Measurements from ENCODE around the gene PDE11A.

The PDE11A gene

GRCh38 chr2:177619461-177619860 lies 453.1 kb downstream of the PDE11A start:
- TF ChIP-seq ZFX (IDR thresholded peaks at IDR 0.05; ENCODE audit: borderline replicate concordance) (no peak), CTCF (IDR thresholded peaks at IDR 0.05) (no peak)
- no peak overlapping the region for H3K27ac ChIP-seq

GRCh38 chr2:177618255-177619253 lies 454.0 kb downstream of the PDE11A start:
- H3K27ac ChIP-seq = peak overlapping the region; percentile 63
- no peak for TF ChIP-seq ZFX (IDR thresholded peaks at IDR 0.05; ENCODE audit: borderline replicate concordance)
- TF ChIP-seq CTCF (IDR thresholded peaks at IDR 0.05) = no peak

GRCh38 chr2:177617849-177618248 lies 454.7 kb downstream of the PDE11A start:
- TF ChIP-seq CTCF (IDR thresholded peaks at IDR 0.05) (no peak), ZFX (IDR thresholded peaks at IDR 0.05; ENCODE audit: borderline replicate concordance) (no peak)
- no peak overlapping the region for H3K27ac ChIP-seq

GRCh38 chr2:177616731-177617130 lies 455.8 kb downstream of the PDE11A start:
- H3K27ac ChIP-seq = no peak overlapping the region
- no peak for TF ChIP-seq ZFX (IDR thresholded peaks at IDR 0.05; ENCODE audit: borderline replicate concordance)
- TF ChIP-seq CTCF (IDR thresholded peaks at IDR 0.05) = no peak

GRCh38 chr2:177616066-177616465 lies 456.5 kb downstream of the PDE11A start:
- H3K27ac ChIP-seq = no peak overlapping the region
- no peak for TF ChIP-seq CTCF (IDR thresholded peaks at IDR 0.05)
- no peak for TF ChIP-seq ZFX (IDR thresholded peaks at IDR 0.05; ENCODE audit: borderline replicate concordance)

- TF ChIP-seq CTCF (IDR thresholded peaks at IDR 0.05) = no peak
- no peak overlapping the region for H3K27ac ChIP-seq
Observed at GRCh38 chr2:177612659-177613058, 459.9 kb downstream of the PDE11A start.

GRCh38 chr2:177611310-177611886 lies 461.2 kb downstream of the PDE11A start:
- TF ChIP-seq ZFX (IDR thresholded peaks at IDR 0.05; ENCODE audit: borderline replicate concordance) (no peak), CTCF (IDR thresholded peaks at IDR 0.05) (no peak)

More at GRCh38 chr2:177611310-177611886, 461.2 kb downstream of the PDE11A start:
- no peak overlapping the region for H3K27ac ChIP-seq
